ENCODE data around the gene EGLN2.
"Not testable (repeated sequence)": the region's sequence is repeated elsewhere in the genome, so short reads cannot be mapped to it uniquely, and the experiment has no call there.

Gene EGLN2

DNA sequence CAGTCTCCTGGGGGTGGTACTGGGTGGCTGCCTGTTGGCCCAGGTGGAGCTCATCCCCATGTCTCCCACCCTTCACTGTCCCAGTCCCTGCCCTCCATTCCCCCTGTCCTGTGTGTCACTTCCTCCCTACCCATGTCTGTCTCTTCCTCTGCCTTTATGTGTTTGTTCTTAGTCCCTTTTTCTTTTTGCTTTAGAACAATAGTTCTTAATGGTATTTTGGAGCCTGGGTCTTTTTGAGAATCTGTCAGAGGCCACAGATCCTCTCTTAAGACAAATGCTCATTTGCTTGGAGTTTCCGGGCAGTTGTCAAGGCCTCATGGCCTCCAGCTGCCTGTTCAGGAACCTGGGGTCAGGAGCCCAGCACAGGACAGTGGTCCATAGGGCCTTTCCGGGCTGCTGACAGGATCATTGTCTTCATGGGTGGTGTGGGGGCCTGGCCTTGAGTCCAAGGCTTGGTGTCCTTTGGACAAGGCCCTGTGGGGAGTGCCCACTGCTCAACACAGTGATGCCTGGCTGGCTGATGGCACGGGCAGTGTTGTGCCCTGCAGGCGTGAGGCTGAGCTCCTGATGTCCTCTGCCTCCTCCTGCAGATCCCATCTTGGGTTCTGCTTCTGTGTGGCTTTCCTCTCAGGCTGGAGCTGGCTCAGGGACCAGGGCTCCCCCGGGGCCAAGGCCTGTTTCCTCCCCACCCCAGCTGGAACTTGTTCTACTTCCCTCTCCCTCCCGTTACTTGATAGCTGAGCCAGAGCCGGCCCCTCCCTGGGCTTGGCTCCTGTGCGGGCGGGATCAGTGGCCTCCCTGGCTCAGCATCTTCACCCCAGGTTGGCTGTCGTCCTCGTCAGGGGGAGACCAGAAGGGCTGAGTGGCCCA is 3.5 kb downstream of the EGLN2 start:
- DNase-seq, result no peak

GRCh38 chr19:40803170-40803856 is 4.3 kb downstream of the EGLN2 start:
- DNase-seq, result no peak

DNA sequence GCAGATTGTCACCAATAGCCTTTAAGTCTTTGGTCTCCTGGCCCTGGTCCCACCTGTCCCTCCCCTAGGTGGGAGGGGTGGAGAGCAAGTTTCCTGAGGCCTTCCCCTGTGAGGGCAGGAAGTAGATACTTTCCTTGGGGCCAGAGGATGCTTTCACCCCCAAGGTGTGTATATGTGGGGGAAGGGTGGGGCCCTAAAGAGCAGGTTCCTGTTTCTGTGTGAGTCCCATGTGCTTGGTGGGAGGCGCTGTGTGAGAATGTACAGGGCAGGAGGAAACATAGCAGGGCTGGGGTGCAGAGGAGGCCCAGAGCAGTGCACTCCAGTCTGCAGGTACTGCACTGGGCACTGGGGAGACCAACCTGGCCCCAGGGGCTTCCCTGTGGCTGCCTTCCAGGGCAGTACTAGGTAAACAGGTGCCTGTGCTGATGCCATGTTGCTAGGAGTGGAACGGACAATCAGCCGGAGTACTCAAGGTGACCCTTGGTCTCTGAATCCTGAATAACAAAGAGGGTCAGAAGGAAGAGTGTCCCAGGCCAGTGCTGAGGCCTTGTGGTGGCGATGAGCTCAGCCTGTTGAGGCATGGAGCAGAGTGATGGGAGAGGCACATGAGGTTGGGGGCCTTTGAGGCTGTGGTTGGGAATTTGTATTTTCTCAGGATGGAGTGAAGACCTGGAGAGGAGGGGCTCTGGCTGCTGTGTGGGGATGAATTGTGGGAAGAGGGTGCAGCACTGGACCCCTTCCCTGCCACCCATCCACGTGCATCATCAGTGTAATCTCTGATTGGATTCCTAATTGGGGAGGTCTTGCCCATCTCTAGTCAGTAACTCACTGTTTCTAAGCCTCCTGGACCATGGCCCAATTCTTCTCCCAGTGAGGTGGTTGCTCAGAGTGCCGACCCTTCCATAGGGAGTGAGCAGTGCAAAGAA is 5.1 kb downstream of the EGLN2 start:
- no peak for DNase-seq

DNA sequence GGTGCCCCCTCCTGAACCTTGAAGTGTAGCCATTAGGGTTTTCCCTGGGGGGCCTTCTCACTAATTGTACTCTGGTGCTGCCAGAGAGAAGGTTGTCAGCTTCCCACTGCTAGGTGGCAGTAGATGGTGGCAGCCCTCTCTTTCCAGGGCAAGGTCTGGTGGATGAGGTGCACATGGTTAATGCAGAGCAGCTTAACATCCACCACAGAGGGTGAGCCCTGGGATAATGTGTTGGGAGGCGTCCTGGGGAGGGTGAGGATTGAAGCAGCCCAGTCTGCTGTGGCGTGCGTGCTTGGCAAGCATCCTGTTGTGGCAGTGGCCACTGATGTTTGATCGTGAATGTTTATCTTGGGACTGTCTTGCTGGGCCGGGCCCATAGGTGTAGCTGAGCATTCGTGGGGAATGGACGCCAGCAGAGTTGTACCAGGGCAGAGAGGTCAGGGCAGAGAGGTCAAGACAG is 5.8 kb downstream of the EGLN2 start:
- DNase-seq, result no peak

DNA sequence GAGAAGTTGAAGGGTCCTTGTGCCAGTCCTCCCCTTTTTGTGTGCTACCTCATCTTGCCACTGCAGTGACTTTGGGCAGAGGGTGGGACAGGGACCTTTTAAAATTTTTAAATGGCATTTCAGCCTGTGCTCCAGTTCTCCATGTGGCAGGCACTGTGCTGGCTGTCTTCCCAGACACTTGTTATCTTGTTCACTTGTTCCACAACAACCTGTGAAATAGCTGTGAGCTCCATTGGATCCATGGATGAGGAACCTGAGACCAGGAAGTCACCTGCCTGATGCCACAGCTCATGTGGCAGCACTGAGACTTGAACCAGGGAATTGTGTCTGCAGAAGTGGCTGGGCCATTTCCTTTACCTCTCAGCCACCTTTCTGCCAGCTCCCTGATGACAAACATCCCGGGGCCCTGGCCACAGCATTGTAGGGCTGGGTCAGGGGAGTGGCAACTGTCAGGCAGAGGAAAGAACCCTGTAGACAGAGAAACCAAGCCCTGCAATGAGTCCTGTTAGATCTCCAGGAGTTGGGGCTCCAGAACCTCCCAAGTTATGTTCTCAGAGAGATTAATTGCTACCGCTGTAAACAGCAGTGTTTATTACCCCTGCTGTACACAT is 6.4 kb downstream of the EGLN2 start:
- no peak for DNase-seq

DNA sequence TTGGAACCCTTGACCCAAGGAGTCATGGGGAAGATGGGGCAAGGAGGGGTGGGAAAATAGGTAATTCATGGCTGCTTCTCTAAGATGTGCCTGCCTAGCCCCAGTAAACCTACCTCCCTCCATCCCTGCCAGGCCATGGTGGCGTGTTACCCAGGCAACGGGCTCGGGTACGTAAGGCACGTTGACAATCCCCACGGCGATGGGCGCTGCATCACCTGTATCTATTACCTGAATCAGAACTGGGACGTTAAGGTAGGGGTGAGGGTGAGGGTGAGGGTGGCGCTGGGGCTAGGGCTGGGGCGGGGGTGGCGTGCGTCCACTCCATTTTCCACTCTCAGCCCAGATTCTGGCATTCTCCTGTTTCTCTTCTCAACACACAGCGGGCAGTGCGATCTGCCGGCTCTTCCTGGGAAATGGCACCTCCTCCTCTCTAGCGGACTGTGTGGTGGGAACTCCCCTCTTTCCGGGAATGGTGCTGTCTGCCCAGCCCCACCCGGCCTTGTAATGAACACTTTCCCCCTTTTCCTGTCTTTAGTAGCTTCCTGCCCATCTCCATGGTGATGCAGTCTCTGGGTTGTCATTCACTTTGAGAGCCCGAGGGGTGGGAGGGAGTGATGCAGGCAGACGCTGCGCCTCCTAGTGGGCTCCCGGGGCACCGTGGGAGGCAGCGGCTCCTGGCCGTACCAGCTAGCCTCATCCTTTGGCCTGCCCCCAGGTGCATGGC is 7.6 kb downstream of the EGLN2 start:
- DNase-seq, result no peak

DNA sequence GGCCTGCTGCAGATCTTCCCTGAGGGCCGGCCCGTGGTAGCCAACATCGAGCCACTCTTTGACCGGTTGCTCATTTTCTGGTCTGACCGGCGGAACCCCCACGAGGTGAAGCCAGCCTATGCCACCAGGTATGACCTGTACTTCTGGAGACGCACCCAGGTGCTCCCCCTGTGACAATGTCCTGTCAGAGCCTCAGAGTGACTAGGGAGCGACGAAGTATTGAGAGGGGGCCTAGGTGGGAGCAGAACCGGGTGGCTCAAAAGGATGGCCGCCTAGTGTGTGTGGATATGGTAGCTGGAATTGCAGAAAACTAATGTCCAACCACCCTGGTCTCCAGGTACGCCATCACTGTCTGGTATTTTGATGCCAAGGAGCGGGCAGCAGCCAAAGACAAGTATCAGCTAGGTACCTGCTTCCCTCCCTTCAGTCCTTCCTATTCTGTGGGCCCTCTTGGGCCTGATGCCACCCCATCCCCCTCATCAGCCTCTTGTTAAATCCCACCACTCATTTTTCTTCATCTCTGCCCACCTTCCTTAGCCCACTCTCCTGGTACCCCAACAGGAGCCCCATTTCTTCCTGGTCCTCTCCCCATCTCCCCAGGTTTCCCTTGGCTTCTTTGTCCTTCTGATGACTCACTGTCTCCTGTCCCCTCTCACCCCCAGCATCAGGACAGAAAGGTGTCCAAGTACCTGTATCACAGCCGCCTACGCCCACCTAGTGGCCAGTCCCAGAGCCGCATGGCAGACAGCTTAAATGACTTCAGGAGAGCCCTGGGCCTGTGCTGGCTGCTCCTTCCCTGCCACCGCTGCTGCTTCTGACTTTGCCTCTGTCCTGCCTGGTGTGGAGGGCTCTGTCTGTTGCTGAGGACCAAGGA is 8.4 kb downstream of the EGLN2 start:
- DNase-seq, result no peak

DNA sequence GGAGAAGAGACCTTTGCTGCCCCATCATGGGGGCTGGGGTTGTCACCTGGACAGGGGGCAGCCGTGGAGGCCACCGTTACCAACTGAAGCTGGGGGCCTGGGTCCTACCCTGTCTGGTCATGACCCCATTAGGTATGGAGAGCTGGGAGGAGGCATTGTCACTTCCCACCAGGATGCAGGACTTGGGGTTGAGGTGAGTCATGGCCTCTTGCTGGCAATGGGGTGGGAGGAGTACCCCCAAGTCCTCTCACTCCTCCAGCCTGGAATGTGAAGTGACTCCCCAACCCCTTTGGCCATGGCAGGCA is 9.0 kb downstream of the EGLN2 start:
- no peak for DNase-seq

DNA sequence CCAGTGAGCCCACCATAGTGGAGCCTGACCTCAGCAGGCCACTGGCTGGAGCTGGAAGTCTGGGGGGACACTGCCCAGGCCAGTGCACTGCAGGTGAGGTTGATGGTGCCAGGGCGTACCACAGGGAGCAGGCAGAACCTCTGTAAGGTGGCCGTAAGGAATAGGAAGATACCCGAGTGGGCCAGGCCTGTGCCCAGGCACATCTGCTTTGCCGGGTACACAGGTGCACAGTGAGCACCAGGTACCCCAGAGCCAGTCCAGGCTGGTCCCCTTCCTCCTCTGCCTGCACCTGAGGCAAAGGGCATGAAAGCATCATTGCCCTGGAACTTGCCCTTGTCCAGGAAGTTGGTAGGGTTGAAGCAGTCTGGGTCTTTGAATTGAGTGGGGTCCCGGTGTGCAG is 9.5 kb downstream of the EGLN2 start:
- DNase-seq, result no peak

DNA sequence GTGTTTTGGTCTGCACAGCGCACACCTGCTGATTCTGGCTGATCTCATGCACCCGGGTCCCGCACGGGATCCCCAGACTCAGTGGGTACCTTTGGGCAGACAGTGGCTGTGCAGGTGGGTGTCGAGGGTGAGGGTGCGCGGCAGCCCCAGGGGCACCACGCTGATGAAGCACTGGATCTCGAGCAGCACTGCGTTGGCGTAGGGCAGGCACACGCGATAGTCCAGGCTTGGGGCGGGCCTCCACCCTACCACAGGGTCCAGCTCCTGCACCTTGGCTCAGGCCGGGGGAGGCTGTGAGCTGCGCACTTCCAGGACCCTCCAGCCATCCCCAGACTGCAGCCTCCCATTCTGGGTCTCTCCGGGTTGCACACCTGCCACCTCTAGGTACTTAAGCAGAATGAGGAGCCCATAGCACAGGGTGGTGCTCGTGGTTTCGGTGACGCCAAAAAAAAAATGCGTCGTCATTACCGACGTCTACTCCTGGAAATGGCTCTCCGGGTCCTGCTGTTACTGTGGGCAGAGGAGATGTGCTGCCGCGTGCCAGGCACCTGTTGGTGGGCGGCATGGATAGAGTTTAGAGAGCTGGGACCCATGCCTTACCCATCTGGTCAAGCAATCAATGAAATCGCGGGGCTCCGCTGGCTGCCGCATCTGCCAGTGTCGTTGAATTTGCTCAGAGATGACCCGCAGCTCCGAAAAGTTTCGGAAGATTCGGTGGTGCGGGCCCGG is 10.5 kb downstream of the EGLN2 start:
- DNase-seq, result no peak

- DNase-seq, result no peak
Observed at GRCh38 chr19:40810160-40810559, 11.2 kb downstream of the EGLN2 start.

DNA sequence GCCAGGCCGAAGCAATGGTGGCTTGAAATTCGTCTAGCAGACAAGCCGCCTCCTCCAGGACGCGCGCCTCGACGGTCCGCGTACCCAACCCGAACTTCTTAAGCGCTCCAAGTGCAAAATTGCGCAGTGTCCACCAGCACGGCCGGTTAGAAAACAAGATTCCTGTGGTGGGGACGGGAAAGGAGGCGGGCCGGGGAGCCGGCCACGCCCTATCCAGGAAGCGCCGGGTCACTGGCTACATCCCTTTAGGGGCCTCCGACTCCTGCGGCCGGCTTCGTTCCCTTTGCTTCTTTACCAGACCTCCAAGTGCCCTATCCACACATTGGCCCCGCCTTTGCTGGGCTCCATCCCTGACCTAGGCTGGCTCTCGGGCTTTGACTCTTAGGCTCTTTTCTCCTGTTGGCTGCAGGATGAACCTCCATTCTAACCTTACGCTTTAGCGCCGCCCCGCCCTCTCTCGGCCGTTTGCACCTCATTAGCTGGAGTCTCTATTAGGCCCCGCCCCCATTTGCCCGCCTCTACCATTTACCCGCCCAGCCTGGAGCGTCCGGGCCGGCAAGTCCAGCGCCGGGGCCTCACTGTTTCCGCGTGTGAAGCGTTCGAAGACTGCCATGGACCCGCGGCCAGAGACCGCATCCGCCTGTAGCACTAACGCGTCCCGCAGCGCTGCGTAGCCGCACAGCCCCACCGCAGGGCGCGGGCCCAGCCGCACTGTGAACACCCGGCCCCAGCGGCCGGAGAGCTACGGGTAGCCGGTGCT is 11.8 kb downstream of the EGLN2 start:
- DNase-seq, result not testable (repeated sequence)

- no peak for DNase-seq
Observed at GRCh38 chr19:40811478-40812341, 12.7 kb downstream of the EGLN2 start.

DNA sequence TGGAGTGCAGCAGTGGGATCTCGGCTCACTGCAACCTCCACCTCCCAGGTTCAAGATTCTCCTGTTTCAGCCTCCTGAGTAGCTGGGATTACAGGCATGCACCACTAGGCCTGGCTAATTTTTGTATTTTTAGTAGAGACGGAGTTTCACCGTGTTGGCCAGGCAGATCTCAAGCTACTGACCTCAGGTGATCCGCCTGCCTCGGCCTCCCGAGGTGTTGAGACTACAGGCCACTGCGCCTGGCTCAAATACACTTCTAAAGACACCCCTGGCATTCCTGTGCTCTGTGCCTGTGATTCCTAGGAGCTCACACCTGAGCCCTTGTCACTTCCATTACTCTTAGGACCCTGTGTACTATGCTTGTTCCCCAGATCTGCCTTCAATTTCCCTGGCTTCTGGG is 13.6 kb downstream of the EGLN2 start:
- not testable (repeated sequence) for DNase-seq

DNA sequence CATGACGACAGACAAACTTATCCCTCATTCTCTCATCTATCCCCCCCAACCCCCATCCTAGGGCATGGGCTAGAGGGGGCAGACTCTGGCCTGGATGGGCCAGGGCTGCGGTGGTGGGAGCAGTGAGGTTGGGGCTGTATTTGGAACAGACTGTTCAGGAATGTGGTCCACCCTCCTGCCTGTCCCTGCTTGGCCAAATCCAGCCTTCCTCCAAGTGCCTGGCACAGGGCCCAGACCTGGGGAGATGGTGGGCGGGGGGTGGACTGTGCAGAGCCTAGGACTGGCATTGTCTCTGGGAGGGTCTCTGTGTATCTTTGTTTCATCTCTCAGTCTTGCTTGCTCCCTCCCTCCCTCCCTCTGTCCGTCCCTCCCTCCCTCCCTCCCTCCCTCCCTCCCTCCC is 14.2 kb downstream of the EGLN2 start:
- no peak for DNase-seq

DNA sequence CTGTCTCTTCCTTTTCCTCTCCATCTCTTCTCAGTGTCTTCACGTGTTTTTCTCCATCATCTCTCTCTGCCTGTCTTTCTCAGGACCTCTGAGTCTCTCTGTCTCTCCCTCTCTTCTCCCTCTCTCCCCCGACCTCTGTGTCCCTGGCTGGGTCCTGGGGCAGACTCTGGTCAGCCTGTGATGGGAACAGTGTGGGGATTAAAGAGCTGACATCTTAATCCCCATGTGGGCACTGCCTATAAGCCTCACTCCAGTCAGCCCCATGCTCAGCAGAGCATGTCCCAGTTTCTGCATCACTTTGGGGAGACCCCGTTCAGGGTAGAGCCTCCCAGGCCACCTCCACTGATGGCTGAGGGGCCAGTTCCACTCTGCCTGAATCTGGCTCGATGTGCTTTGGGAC is 16.2 kb downstream of the EGLN2 start:
- DNase-seq, result no peak

DNA sequence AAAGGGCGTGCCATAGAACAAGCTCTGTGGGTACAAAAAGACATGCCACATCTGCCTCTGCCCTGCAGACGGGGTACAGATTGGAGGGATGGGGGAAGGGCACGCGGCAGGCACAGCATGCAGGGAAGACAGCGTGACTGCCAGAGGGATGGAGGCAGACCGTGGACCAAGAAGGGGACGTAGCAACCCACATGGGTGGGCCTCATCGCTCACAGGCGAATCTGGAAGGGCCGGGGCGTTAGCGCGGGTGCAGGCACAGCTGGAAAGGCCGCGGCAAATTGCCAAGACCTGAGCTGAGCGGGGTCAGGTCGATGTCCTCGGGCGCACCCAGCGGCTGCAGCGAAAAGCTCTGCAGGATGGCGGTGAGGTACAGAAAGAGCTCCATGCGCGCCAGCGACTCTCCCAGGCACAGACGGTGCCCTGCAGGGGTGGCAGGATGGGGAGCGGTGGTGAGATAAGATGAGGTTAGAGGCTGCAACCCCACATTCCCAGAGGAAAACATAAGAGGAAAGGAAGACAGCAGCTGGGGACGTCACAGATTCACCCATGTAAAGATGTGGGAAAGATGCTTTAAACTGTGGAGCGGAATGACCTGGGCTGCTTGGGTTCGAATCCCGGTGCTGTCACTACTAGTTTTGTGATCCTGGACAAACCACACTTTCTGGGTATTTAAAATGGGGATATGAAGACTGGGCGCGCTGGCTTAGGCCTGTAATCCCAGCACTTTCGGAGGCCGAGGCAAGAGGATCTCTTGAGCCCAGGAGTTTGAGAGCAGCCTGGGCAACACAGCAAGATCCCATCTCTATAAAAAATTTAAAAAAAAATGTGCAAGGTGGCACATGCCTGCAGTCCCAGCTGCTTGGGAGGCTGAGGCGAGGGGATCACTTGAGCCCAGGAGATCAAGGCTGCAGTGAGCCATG is 19.7 kb downstream of the EGLN2 start:
- DNase-seq, result not testable (repeated sequence)

All from NCI-H1092 (cell line).